Hippocampal formation (tissue), 2 donors: Measurements from ENCODE around the gene SMIM29.

Experiments
- DNase-seq, 2 donors: peaks; one replicate each; lab custom pipeline; 2025; lab: John Stamatoyannopoulos, UW

Gene SMIM29

GRCh38 chr6:34226066-34226465 is 22.7 kb downstream of the SMIM29 start:
- DNase-seq = no peak

DNA sequence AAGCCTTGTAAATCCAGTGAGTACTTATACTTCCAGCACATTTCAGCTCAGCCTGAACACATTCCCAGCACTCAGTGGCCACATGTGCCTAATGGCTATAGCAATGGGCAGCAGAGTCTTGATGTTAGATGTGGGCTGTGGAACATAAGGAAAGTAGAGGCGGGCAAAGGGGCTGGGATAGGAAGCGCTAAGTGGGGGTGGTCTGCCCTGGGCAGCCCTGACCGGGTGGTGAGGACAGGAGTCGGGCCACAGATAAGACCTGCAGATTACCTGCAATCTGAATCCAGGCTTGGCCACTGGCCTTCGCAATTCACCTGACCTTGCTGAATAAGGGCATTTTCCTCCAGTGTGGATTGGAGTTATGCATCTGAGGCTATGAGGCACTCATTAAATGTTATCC is 23.3 kb downstream of the SMIM29 start:
- no peak for DNase-seq

DNA sequence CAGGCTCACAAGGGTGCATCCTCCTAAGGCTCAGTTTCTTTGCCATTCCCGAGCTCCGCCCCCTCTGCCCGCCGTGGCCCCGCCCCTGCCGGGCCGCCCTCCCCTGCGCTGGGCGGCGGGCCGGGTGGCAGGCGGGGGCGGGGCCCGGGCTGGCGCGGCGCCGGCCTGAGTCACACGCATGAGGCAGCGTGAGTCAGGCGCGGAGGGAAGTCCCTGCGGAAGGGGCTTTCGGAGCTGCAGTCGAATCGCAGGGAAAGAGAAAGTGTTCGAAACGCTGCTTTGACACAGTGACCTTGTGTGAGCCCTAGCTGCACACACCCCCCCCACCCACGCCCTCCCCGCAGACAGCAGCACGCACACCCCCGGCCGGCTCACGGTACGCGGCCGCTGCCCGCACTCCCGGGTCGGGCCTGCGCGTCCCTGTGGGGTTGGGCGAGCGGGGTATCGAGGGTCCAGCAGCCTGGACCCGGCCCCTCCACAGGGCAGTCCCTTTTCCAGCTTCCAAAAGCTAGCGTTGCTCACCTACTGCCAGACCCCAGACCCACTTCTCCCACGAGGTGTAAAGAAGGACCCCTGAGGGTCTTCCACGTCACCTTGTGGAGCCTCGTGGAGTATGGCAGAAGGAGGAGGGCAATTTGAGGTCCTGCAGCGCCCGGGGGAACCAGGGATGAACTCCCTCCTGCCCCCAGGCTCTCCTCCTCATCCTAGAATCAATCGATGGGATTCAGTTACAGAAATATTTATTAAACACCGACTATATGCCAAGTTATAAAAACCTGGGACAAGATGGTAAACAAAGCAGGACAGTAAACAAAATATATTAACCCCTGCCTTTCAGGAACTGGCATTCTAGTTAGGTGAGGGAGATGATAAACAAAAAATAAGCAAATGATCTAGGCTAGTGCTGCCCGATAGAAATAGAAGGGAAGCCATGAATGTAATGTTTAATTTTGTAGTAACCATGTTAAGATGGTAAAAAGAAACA is 24.6 kb downstream of the SMIM29 start:
- peak; percentile 87 to 90 for DNase-seq

DNA sequence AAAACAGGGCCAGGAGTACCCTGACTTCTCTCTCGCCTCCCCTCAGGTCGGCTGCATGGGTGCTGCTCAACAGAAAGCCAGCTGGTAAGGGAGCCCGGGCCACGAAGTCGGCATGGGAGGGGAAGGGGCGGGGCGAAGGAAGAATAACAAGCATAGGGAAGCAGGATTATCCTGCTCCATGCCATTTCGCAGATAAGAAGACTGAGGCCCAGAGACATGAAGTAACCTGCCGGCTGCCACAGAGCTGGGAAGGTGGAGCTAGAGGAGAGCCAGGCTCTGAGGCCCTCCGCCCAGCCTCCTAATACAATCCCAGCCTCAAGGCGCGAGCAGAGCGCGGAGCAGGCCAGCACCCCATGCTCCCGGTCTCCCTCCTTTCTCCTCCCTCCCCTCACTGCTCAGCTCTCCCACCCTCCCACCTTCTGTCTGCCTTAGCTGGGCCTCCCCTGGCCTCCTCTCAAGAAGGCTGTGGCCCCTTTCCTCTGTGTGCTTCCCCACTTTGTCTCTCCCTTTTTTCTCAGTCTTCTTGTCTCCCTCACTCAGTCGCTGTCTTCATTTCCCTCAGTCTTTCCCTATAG is 25.3 kb downstream of the SMIM29 start:
- DNase-seq = no peak

DNA sequence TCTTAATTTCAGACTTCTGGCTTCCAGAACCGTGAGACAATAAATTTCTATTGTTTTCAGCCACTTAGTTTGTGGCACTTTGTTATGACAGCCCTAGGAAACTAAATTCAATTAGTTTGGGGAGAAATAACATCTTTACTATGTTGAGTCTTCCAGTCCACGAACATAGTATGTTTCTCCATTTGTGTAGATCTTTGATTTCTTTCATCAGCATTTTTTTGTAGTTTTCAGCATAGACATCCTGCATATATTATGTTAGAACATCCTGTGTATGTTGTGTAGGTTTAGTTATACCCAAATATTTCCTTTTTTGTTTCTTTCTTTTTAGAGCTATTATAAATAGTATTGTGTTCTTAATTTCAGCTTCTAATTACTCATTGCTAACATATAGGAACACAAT is 30.1 kb downstream of the SMIM29 start:
- no peak for DNase-seq

DNA sequence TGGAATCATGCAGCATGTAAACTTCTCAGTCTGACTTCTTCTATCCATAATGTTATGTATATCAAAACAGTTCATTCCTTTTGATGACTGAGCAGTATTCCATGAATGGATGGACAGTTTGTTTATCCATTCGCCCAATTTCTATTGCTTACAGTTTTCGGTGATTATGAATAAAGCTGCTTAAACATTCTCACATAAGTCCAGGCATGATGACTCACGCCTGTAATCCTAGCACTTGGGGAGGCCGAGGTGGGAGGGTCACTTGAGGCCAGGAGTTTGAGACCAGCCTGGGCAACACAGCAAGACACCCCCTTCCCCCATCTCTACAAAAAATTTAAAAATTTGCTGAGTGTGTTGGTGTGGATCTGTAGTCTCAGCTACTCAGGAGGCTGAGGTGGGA is 35.0 kb downstream of the SMIM29 start:
- DNase-seq = no peak

- no peak for DNase-seq
Observed at GRCh38 chr6:34207695-34208443, 40.9 kb downstream of the SMIM29 start.

- DNase-seq = no peak
Observed at GRCh38 chr6:34206726-34207125, 42.1 kb downstream of the SMIM29 start.

DNA sequence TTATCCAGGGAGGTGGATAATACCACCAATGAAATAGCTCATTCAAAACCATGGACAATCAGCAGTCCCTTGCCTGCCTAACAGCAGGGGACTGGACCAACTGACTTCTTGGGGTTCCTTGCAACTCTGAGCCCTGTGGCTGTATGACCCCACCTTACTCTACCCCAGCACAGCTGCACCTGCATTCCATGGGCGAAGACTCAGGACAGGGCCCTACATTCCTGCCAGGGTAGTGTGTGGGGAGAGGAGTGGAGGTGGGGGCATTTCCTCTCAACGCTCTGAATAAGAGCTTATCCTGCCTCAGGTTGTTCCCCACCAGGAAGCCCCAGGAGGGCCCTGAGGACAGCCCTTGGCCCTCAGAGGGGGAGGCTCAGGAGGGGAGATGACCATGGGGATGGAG is 42.9 kb downstream of the SMIM29 start:
- DNase-seq = no peak

DNA sequence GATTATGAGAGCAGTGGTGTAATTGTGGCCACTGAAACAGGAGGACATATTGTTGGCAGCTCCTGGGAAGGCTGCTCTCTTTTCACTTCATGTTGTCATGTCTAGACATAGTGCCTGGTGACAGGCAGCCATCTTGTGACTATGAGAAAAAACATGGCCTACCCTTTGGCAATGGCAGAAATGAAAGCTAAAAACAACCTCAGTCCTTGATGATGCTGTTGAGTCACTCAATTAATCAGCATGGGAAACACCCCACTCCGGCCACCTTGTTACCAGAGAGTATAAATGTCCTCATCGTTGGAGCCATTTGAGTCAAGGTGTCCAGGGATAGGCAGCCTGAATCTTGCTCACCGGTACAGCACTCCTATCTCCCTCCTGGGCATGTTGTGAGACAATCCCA is 43.3 kb downstream of the SMIM29 start:
- no peak for DNase-seq

- DNase-seq = no peak
Observed at GRCh38 chr6:34204693-34205092, 44.1 kb downstream of the SMIM29 start.

GRCh38 chr6:34202329-34203201 is 46.2 kb downstream of the SMIM29 start:
- DNase-seq = no peak

DNA sequence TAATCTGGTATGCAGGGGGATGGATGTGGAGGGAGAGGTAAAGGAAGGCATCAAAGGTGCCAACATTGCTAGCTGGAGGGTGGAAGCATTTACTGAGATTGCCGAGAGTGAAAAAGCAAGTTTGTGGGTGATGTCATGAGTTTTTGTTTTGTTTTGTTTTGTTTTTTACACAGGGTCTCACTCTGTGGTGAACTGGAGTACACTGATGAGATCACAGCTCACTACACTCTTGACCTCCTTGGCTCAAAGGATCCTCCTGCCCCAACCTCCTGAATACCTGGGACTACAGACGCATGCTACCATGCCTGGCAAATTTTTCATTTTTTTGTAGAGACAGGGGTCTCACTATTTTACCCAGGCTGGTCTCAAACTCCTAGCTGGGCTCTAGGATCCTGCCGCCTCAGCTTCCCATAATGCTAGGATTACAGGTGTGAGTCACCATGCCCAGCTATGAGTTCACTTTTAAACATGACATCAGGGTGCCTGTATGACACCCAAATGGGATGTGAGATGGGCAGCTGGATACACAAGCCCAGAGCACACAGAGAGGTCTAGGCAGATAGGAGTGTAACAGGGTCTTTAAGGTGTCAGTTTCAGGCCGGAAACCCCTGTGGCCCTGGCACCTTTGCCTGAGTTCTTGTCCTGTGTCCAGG is 47.2 kb downstream of the SMIM29 start:
- no peak for DNase-seq

DNA sequence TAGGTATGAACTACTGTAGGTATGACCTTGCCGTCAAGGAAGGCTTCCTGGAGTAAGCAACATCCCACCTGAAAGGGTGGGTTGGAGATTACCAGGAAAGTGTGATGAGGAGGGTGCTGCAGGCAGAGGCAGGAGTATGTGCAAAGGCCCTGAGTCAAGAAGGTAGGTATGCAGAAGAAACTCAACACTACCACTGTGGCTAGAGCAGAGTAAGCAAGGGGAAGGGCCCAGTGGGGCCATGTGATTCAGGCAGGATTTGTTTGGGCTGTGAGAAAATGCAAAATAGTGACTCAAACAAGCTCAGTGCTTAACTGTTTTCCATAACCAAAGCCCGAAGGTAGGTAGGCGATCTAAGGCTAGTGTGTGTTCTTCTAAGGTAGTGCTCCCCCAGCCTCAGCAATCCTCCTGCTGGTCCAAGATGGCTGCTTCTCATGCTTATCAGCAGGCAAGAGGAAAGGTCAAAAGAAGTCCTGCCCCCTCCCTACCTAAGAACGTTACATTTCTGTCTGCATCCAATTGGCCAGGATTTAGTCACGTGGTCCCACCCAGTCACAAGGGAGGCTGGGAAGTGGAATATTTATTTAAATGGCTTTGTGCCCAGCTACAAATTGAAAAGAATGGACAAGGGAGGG is 48.4 kb downstream of the SMIM29 start:
- no peak for DNase-seq

DNA sequence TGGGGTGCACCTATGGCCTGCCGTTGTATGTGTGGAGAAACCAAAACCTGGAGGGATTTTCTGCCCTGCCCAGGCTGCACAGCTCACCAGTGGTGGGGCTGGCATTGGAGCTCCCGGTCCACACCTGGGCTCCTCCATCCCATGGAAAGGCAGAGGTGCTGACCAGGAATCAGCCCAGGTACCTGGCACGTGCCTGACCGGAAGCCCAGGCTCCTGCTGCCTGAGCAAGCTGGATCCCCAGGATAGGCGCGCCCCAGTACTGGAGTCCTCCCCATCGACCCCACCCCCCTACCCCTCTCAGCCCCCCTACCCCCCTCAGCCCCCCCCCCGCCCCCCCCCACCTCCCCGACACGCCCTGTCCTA is 52.0 kb downstream of the SMIM29 start:
- no peak for DNase-seq
